DOHH2 (cell line): Measurements from ENCODE around the gene RGS10.

Experiments used
- H3F3A ChIP-seq: fragments of 200-600 bp; sonication (generic), shearing (Covaris generic); 2 replicates; pipeline ENCODE4 v1.6.0; 2016; ENCODE audit warnings: antibody characterized with exemption, mild to moderate bottlenecking; ENCODE audit not compliant: control insufficient read depth, insufficient read depth
- H3K27ac ChIP-seq: fragments of 200-600 bp; sonication (generic); 2 replicates; pipeline ENCODE4 v1.5.1; 2014; ENCODE audit warnings: low read depth, mild to moderate bottlenecking, low read length, moderate library complexity
- H3K27me3 ChIP-seq: fragments of 200-600 bp; sonication (generic); 2 replicates; pipeline ENCODE4 v1.6.1; 2014; ENCODE audit warnings: mild to moderate bottlenecking, low read length, mixed read lengths; ENCODE audit not compliant: control insufficient read depth
- H3K36me3 ChIP-seq: fragments of 200-600 bp; sonication (generic); 2 replicates; pipeline ENCODE4 v1.6.1; 2014; ENCODE audit warnings: mild to moderate bottlenecking, low read length, moderate library complexity, mixed read lengths; ENCODE audit not compliant: control insufficient read depth
- H3K4me1 ChIP-seq: fragments of 200-600 bp; sonication (generic); 2 replicates; pipeline ENCODE4 v1.6.1; 2014; ENCODE audit warnings: mild to moderate bottlenecking, low read length, mixed read lengths; ENCODE audit not compliant: control insufficient read depth
- H3K4me2 ChIP-seq: fragments of 200-600 bp; sonication (generic); 2 replicates; pipeline ENCODE4 v1.6.0; 2014; ENCODE audit warnings: mild to moderate bottlenecking, low read length, moderate library complexity
- H3K4me3 ChIP-seq: fragments of 200-600 bp; sonication (generic); 2 replicates; pipeline ENCODE4 v1.5.1; 2014; ENCODE audit warnings: mild to moderate bottlenecking, low read length, mixed read lengths
- H3K79me2 ChIP-seq: fragments of 200-600 bp; sonication (generic); 2 replicates; pipeline ENCODE4 v1.6.1; 2014; ENCODE audit warnings: mild to moderate bottlenecking, low read length, mixed read lengths; ENCODE audit not compliant: control insufficient read depth
- H3K9me2 ChIP-seq: fragments of 200-600 bp; sonication (generic); replicated peaks from 2 replicates; pipeline ENCODE4 v1.6.1; 2014; ENCODE audit warnings: mild to moderate bottlenecking, low read length, mixed read lengths; ENCODE audit not compliant: control insufficient read depth
- H3K9me3 ChIP-seq: fragments of 200-600 bp; sonication (generic); 2 replicates; pipeline ENCODE4 v1.6.1; 2014; ENCODE audit warnings: antibody characterized with exemption, low read length, mixed read lengths; ENCODE audit not compliant: control insufficient read depth, insufficient read depth
- H4K20me1 ChIP-seq: fragments of 200-600 bp; sonication (generic); 2 replicates; pipeline ENCODE4 v1.6.0; 2014; ENCODE audit warnings: low read depth, mild to moderate bottlenecking, antibody characterized with exemption, low read length, moderate library complexity; ENCODE audit not compliant: control insufficient read depth, insufficient read depth
- EZH2phosphoT487 ChIP-seq: fragments of 200-600 bp; sonication (generic); IDR thresholded peaks from 2 replicates; pipeline ENCODE4 v1.6.1; 2017; ENCODE audit warnings: borderline replicate concordance, mild to moderate bottlenecking, antibody characterized with exemption, low read length, moderate library complexity, mixed read lengths
- TF ChIP-seq, protein P1 (sequence below): fragments of 200-600 bp; sonication (generic); IDR thresholded peaks from one replicate; pipeline ENCODE4 v1.5.1; 2014; ENCODE audit warnings: antibody characterized with exemption, mild to moderate bottlenecking, low read depth, low read length; ENCODE audit not compliant: poor library complexity, severe bottlenecking

RGS10 gene, protein sequence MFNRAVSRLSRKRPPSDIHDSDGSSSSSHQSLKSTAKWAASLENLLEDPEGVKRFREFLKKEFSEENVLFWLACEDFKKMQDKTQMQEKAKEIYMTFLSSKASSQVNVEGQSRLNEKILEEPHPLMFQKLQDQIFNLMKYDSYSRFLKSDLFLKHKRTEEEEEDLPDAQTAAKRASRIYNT

DNA sequence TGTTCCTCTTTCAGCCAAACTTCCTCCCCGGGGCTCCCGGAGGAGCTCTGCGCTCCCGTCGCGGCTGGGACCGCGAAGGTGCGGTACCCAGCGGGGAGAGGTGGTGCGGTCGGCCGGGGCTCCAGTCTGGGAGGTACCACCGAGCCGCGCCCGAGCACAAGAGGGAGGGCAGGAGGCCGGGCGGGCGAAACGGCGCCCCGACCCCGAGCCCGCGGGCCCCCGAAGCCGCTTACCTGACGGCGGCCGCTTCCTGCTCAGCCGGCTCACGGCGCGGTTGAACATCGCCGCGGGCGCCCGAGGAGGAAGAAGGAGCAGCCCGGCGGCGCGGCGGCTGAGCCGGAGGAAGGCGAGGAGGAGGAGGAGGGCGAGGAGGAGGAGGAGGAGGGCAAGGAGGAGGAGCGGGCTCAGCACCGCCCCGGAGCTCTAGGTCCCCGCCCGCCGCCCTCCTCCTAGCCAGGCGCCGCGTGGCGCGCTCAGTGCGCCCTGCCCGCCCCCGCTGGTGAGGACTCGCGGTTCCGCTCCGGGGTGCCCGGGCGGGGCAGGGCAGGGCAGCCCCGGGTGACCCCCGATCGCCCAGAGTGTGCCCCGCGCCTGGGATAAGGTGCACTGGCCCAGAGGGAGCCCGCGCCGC lies at the start of gene RGS10:
Gene RGS10 (minus strand): TSS at position 363 of the 631 bp plus-strand sequence. CDS start 81 bp downstream, at position 282.
- peak within 1 kb of the TSS; percentile 77 for H3K4me3 ChIP-seq
- H3K9me2 ChIP-seq, result no peaks in the 10 kb centered on the region
- peaks cover 47% of the 10 kb centered on the region for H3K4me1 ChIP-seq
- H3K27me3 ChIP-seq, result peaks cover 9% of the 10 kb centered on the region
- H3F3A ChIP-seq, result 0 out of 2 replicates have a peak, but pooled peaks cover 5% of the 10 kb centered on the region
- no peaks in the 10 kb centered on the region for H3K9me3 ChIP-seq
- H3K27ac ChIP-seq, result peak within 1 kb of the TSS; percentile 30
- H4K20me1 ChIP-seq, result peaks cover 15% of the 10 kb centered on the region
- H3K4me2 ChIP-seq, result peak within 1 kb of the TSS; percentile 77
- no peaks in the 10 kb centered on the region for H3K36me3 ChIP-seq
- no peak for TF ChIP-seq EZH2phosphoT487
- TF ChIP-seq, protein P1, sequence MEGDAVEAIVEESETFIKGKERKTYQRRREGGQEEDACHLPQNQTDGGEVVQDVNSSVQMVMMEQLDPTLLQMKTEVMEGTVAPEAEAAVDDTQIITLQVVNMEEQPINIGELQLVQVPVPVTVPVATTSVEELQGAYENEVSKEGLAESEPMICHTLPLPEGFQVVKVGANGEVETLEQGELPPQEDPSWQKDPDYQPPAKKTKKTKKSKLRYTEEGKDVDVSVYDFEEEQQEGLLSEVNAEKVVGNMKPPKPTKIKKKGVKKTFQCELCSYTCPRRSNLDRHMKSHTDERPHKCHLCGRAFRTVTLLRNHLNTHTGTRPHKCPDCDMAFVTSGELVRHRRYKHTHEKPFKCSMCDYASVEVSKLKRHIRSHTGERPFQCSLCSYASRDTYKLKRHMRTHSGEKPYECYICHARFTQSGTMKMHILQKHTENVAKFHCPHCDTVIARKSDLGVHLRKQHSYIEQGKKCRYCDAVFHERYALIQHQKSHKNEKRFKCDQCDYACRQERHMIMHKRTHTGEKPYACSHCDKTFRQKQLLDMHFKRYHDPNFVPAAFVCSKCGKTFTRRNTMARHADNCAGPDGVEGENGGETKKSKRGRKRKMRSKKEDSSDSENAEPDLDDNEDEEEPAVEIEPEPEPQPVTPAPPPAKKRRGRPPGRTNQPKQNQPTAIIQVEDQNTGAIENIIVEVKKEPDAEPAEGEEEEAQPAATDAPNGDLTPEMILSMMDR, result no peak
- peaks cover 48% of the 10 kb centered on the region for H3K79me2 ChIP-seq

DNA sequence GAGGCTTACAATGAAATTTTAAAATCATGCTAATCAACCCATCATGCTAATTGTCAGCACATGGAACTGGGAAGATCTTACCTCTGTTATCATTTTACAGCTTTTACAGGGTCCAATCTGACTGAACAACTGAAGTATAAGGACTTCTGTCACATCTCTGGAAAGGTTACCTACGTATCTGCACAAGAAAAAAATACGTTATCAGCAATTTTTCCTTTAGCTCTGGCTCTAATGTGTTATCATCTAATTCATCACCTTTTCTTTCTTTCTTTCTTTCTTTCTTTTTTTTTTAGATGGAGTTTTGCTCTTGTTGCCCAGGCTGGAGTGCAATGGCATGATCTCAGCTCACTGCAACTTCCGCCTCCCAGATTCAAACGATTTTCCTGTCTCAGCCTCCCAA lies 45.6 kb upstream of the RGS10 start:
- TF ChIP-seq, protein P1, result no peak
- no peak for TF ChIP-seq EZH2phosphoT487
- no peaks in the 10 kb centered on the region for H3K9me2 ChIP-seq
- peaks cover 41% of the 10 kb centered on the region for H3K4me1 ChIP-seq
- H3K79me2 ChIP-seq, result peaks cover 99% of the 10 kb centered on the region
- H3K4me2 ChIP-seq, result no peak overlapping the region
- H3K27me3 ChIP-seq, result no peaks in the 10 kb centered on the region
- no peak overlapping the region for H3K27ac ChIP-seq
- H3K4me3 ChIP-seq, result no peak overlapping the region
- H4K20me1 ChIP-seq, result peaks cover 34% of the 10 kb centered on the region
- peaks cover 88% of the 10 kb centered on the region for H3K36me3 ChIP-seq
- no peaks in the 10 kb centered on the region for H3K9me3 ChIP-seq
- no peaks in the 10 kb centered on the region; the same call in 1 of the 2 replicates for H3F3A ChIP-seq

DNA sequence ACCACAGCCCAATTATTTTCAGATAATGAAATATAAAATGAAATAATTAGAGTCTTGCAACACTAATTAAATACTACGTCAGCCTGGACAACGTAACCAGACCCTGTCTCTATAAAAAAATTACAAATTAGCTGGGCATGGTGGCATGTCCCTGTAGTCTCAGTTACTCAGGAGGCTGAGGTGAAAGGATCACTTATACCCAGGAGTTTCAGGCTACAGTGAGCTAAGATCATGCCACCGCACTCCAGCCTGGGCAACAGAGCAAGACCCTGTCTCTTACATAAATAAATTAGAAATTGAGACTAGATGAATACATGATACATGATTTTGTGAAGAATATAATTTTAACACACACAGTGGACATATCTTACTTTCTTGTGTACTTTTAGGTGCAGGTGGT lies 35.8 kb upstream of the RGS10 start:
- Histone ChIP-seq H3K36me3 (peaks cover 98% of the 10 kb centered on the region), H3K27ac (no peak overlapping the region), H3K9me2 (no peaks in the 10 kb centered on the region), H3K4me1 (0 out of 2 replicates have a peak, but pooled peaks cover 4% of the 10 kb centered on the region), H3K27me3 (no peaks in the 10 kb centered on the region), H3K4me2 (no peak overlapping the region), H3K79me2 (peaks cover 19% of the 10 kb centered on the region), H3K9me3 (no peaks in the 10 kb centered on the region), H4K20me1 (no peaks in the 10 kb centered on the region), H3F3A (peaks cover 22% of the 10 kb centered on the region), H3K4me3 (no peak overlapping the region)
- no peak for TF ChIP-seq EZH2phosphoT487

DNA sequence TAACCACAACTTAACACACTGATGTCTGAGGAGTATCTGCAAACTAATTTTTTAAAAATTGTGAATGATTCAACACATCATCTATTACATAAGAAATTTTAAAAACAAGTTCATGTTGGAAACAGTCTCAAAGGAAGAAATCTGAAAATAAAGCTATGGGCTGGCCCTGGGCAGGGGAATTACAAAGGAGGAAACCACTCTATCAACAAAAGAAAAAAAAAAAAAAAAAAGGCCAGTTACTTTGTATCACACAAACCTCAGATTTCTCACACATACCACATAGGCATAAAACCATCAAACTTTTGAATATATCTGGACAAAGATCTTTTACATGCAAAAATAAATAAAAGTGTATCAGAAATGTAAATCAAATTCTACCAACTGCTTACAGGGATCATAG lies 33.5 kb upstream of the RGS10 start:
- no peaks in the 10 kb centered on the region for H3K9me3 ChIP-seq
- peaks cover 78% of the 10 kb centered on the region for H3K36me3 ChIP-seq
- no peaks in the 10 kb centered on the region for H3K4me1 ChIP-seq
- peaks cover 30% of the 10 kb centered on the region for H3F3A ChIP-seq
- H3K4me2 ChIP-seq, result no peak overlapping the region
- H3K27ac ChIP-seq, result no peak overlapping the region
- no peaks in the 10 kb centered on the region for H3K27me3 ChIP-seq
- TF ChIP-seq EZH2phosphoT487, result no peak
- TF ChIP-seq, protein P1, result no peak
- H3K9me2 ChIP-seq, result no peaks in the 10 kb centered on the region
- no peaks in the 10 kb centered on the region for H4K20me1 ChIP-seq
- H3K79me2 ChIP-seq, result no peaks in the 10 kb centered on the region
- H3K4me3 ChIP-seq, result no peak overlapping the region
